H9 (cell line): Measurements from ENCODE around the gene NSF. TPM values are rescaled to one million over a fixed set of nuclear protein-coding genes. Genes with fewer than 3 reads are reported as not detected.

Experiments used
- DNase-seq: peaks from one replicate; pipeline ENCODE4 v3.0.0-alpha.2; 2017
- H2AFZ ChIP-seq: one replicate; pipeline ENCODE4 v1.6.1; 2013; ENCODE audit warnings: mild to moderate bottlenecking, low read length, control low read depth, moderate library complexity
- H2AK5ac ChIP-seq: 2 replicates; pipeline ENCODE4 v1.6.1; 2013; ENCODE audit warnings: low read length, control low read depth, mixed read lengths; ENCODE audit not compliant: insufficient read length
- H2BK120ac ChIP-seq: one replicate; pipeline ENCODE4 v1.6.1; 2013; ENCODE audit warnings: low read depth, mild to moderate bottlenecking, low read length, control low read depth, inconsistent platforms; ENCODE audit not compliant: poor library complexity, severe bottlenecking
- H2BK12ac ChIP-seq: 2 replicates; pipeline ENCODE4 v1.6.1; 2013; ENCODE audit warnings: low read length, control low read depth, mixed read lengths, low read depth; ENCODE audit not compliant: insufficient read length
- H2BK15ac ChIP-seq: 2 replicates; pipeline ENCODE4 v1.6.1; 2013; ENCODE audit warnings: low read depth, low read length, control low read depth
- H2BK20ac ChIP-seq: one replicate; pipeline ENCODE4 v1.6.1; 2013; ENCODE audit warnings: low read depth, mild to moderate bottlenecking, low read length, control low read depth, inconsistent platforms; ENCODE audit not compliant: poor library complexity, severe bottlenecking
- H2BK5ac ChIP-seq: 2 replicates; pipeline ENCODE4 v1.6.1; 2013; ENCODE audit warnings: low read length, control low read depth, mixed read lengths; ENCODE audit not compliant: insufficient read length
- H3K14ac ChIP-seq: 2 replicates; pipeline ENCODE4 v1.6.1; 2013; ENCODE audit warnings: low read length, control low read depth; ENCODE audit not compliant: insufficient read depth
- H3K18ac ChIP-seq: 2 replicates; pipeline ENCODE4 v1.6.1; 2013; ENCODE audit warnings: low read depth, mild to moderate bottlenecking, mixed read lengths, low read length, control low read depth; ENCODE audit not compliant: insufficient read length
- H3K23ac ChIP-seq: 2 replicates; pipeline ENCODE4 v1.6.1; 2013; ENCODE audit warnings: low read length, control low read depth, mixed read lengths, low read depth; ENCODE audit not compliant: insufficient read length
- H3K23me2 ChIP-seq: 2 replicates; pipeline ENCODE4 v1.6.1; 2013; ENCODE audit warnings: low read depth, mild to moderate bottlenecking, mixed read lengths, low read length, control low read depth; ENCODE audit not compliant: insufficient read length, poor library complexity, severe bottlenecking
- H3K27ac ChIP-seq: 2 replicates; pipeline ENCODE4 v1.5.1; 2013; ENCODE audit warnings: low read length, control low read depth, mixed read lengths, low read depth; ENCODE audit not compliant: insufficient read length
- H3K27me3 ChIP-seq: 2 replicates; pipeline ENCODE4 v1.6.1; 2013; ENCODE audit warnings: low read length, control low read depth, inconsistent platforms; ENCODE audit not compliant: insufficient read depth
- H3K4ac ChIP-seq: 2 replicates; pipeline ENCODE4 v1.6.1; 2013; ENCODE audit warnings: low read depth, mild to moderate bottlenecking, control low read depth, inconsistent platforms, low read length, moderate library complexity
- H3K4me1 ChIP-seq: 2 replicates; pipeline ENCODE4 v1.6.1; 2013; ENCODE audit warnings: low read length, control low read depth, inconsistent platforms; ENCODE audit not compliant: insufficient read depth
- H3K4me2 ChIP-seq: 2 replicates; pipeline ENCODE4 v1.6.1; 2013; ENCODE audit warnings: low read length, control low read depth, mixed read lengths; ENCODE audit not compliant: insufficient read length, insufficient read depth
- H3K56ac ChIP-seq: 2 replicates; pipeline ENCODE4 v1.6.1; 2013; ENCODE audit warnings: low read depth, mild to moderate bottlenecking, mixed read lengths, low read length, control low read depth; ENCODE audit not compliant: insufficient read length
- H3K79me1 ChIP-seq: 2 replicates; pipeline ENCODE4 v1.6.1; 2013; ENCODE audit warnings: low read depth, mild to moderate bottlenecking, moderate library complexity, low read length, control low read depth, inconsistent platforms; ENCODE audit not compliant: insufficient read depth, poor library complexity, severe bottlenecking
- H3K79me2 ChIP-seq: 2 replicates; pipeline ENCODE4 v1.6.1; 2013; ENCODE audit warnings: low read length, control low read depth, inconsistent platforms; ENCODE audit not compliant: insufficient read depth
- H3K9ac ChIP-seq: 2 replicates; pipeline ENCODE4 v1.6.1; 2013; ENCODE audit warnings: low read length, control low read depth, mixed read lengths; ENCODE audit not compliant: insufficient read length; ENCODE audit errors: extremely low read depth
- H3K9me3 ChIP-seq: one replicate; pipeline ENCODE4 v1.6.1; 2013; ENCODE audit warnings: low read depth, low read length, inconsistent platforms; ENCODE audit not compliant: control insufficient read depth
- H3T11ph ChIP-seq: one replicate; pipeline ENCODE4 v1.6.1; 2013; ENCODE audit warnings: mild to moderate bottlenecking, low read length, control low read depth, inconsistent platforms
- H4K20me1 ChIP-seq: one replicate; pipeline ENCODE4 v1.6.1; 2013; ENCODE audit not compliant: control insufficient read depth, insufficient read length, insufficient read depth
- H4K5ac ChIP-seq: 2 replicates; pipeline ENCODE4 v1.6.1; 2013; ENCODE audit warnings: low read depth, mild to moderate bottlenecking, mixed read lengths, low read length, control low read depth; ENCODE audit not compliant: insufficient read length
- H4K8ac ChIP-seq: replicated peaks from 2 replicates; pipeline ENCODE4 v1.6.1; 2013; ENCODE audit warnings: low read length, control low read depth, mixed read lengths, low read depth; ENCODE audit not compliant: insufficient read length
- H4K91ac ChIP-seq: 2 replicates; pipeline ENCODE4 v1.6.1; 2013; ENCODE audit warnings: low read depth, mild to moderate bottlenecking, moderate library complexity, mixed read lengths, low read length, control low read depth; ENCODE audit not compliant: insufficient read length
- H3K27ac Mint-ChIP-seq, 3 experiments: 2 replicates in 2 of 3; 3 replicates in 1 of 3; pipeline ENCODE4 v1.8.0; 2020 to 2021; ENCODE audit warnings: mixed read lengths in 3 of 3, mild to moderate bottlenecking in 1 of 3, moderate library complexity in 1 of 3
- H3K27me3 Mint-ChIP-seq: 2 replicates; pipeline ENCODE4 v1.8.0; 2021; ENCODE audit warnings: low read depth, mild to moderate bottlenecking, moderate library complexity, mixed read lengths
- H3K36me3 Mint-ChIP-seq, 3 experiments: 2 replicates in 2 of 3; 3 replicates in 1 of 3; pipeline ENCODE4 v1.8.0; 2020 to 2021; ENCODE audit warnings: low read depth in 3 of 3, mixed read lengths in 3 of 3; ENCODE audit not compliant: insufficient read depth in 1 of 3
- H3K4me1 Mint-ChIP-seq, 2 experiments: 2 replicates each; pipeline ENCODE4 v1.8.0; 2020; ENCODE audit warnings: mixed read lengths in 2 of 2
- H3K4me3 Mint-ChIP-seq, 2 experiments: 2 replicates in 1 of 2; 3 replicates in 1 of 2; pipeline ENCODE4 v1.8.0; 2020 to 2021; ENCODE audit warnings: mild to moderate bottlenecking in 2 of 2, mixed read lengths in 2 of 2, moderate library complexity in 1 of 2
- H3K9me3 Mint-ChIP-seq, 2 experiments: 2 replicates in 1 of 2; 3 replicates in 1 of 2; pipeline ENCODE4 v1.8.0; 2020; ENCODE audit warnings: mild to moderate bottlenecking in 2 of 2, mixed read lengths in 2 of 2, moderate library complexity in 1 of 2
- CTCF ChIP-seq: fragments of 200-600 bp; sonication (generic); conservative IDR thresholded peaks from 3 replicates; pipeline ENCODE4 v1.8.0; 2021; ENCODE audit warnings: antibody characterized with exemption, mild to moderate bottlenecking
- WGBS: extraction: QIAGEN DNeasy Blood & Tissue Kit; methylation state at CpG from one replicate; pipeline ENCODE4 v1.1.7; 2013; ENCODE audit warnings: missing lambda C conversion rate, low lambda C conversion rate, mixed read lengths; ENCODE audit not compliant: insufficient read length; ENCODE audit errors: extremely low coverage; 5-methylcytosine and 5-hydroxymethylcytosine counted together
- total RNA-seq: library from RNA; stranded (reverse); gene quantifications from 2 replicates; pipeline ENCODE4 v1.2.1, GENCODE V29; 2021

NSF gene
- total RNA-seq, 1 experiment from 2014 or later = 36.4 TPM

GRCh38 chr17:46758614-46759013, 168.1 kb downstream of the NSF start:
- Mint-ChIP-seq H3K27me3 (no peaks in the 10 kb centered on the region), H3K9me3 (no peaks in the 10 kb centered on the region), H3K36me3 (peaks cover 0 to 36% (median 6%) of the 10 kb centered on the region in 3 experiments; a peak in 4 of 7 replicates), H3K4me3 (no peak overlapping the region), H3K27ac (no peak overlapping the region), H3K4me1 (peaks cover 5 to 9% of the 10 kb centered on the region in 2 experiments)
- no peak for DNase-seq
- no CpG with 5 or more reads among the region's 5 CpGs for WGBS
- H2BK15ac ChIP-seq = no peak overlapping the region
- H3K9ac ChIP-seq = no peak overlapping the region
- no peak overlapping the region for H3K18ac ChIP-seq
- no peak overlapping the region for H2BK20ac ChIP-seq
- H2BK5ac ChIP-seq = no peak overlapping the region
- H2AK5ac ChIP-seq = no peak overlapping the region
- H3K27ac ChIP-seq = no peak overlapping the region
- no peak overlapping the region for H3K56ac ChIP-seq
- no peaks in the 10 kb centered on the region for H3K79me2 ChIP-seq
- no peaks in the 10 kb centered on the region for H3K4me1 ChIP-seq
- H4K8ac ChIP-seq = no peak overlapping the region
- no peaks in the 10 kb centered on the region for H3K79me1 ChIP-seq
- H4K91ac ChIP-seq = no peak overlapping the region
- H2BK120ac ChIP-seq = no peak overlapping the region
- H3K23me2 ChIP-seq = no peaks in the 10 kb centered on the region
- H4K5ac ChIP-seq = no peak overlapping the region
- no peak overlapping the region for H3K4ac ChIP-seq
- no peak overlapping the region for H3K23ac ChIP-seq
- no peak overlapping the region for H3K4me2 ChIP-seq
- no peak overlapping the region for H2BK12ac ChIP-seq
- H3K9me3 ChIP-seq = no peaks in the 10 kb centered on the region
- H4K20me1 ChIP-seq = no peaks in the 10 kb centered on the region
- TF ChIP-seq CTCF = no peak
- no peak overlapping the region for H3K14ac ChIP-seq
- H3T11ph ChIP-seq = no peak overlapping the region
- no peak overlapping the region for H2AFZ ChIP-seq
- H3K27me3 ChIP-seq = no peaks in the 10 kb centered on the region
